Daoy (cell line): ENCODE measurements around the gene ARIH1. TPM values are rescaled to one million over a fixed set of nuclear protein-coding genes. Genes with fewer than 3 reads are reported as not detected.
"Not testable (repeated sequence)": the region's sequence is repeated elsewhere in the genome, so short reads cannot be mapped to it uniquely, and the experiment has no call there.

Source experiments
- DNase-seq: peaks from one replicate; pipeline ENCODE4 v3.0.0-alpha.2; 2015; ENCODE audit warnings: low read depth
- total RNA-seq: library from RNA; depleted of rRNA; stranded (reverse); fragments of >200 nt; shearing (Covaris generic); gene quantifications from 2 replicates; pipeline ENCODE4 v1.2.3, GENCODE V29; 2014; rRNA removed

Gene ARIH1
- 22.7 and 28.5 TPM in 2 replicates for total RNA-seq

- peak; percentile 98 for DNase-seq
These were observed at the start of gene ARIH1 for GRCh38 chr15:72473614-72474465. Gene ARIH1 (plus strand): TSS chr15:72474330. CDS start chr15:72474640, 310 bp downstream.

- DNase-seq, result no peak
These were observed 47.4 kb upstream of the ARIH1 start for GRCh38 chr15:72426753-72427152.

GRCh38 chr15:72437650-72438316 is 36.3 kb upstream of the ARIH1 start:
- no peak for DNase-seq

- not testable (repeated sequence) for DNase-seq
These were observed 31.3 kb upstream of the ARIH1 start for GRCh38 chr15:72442848-72443247.

GRCh38 chr15:72445426-72445825 is 28.7 kb upstream of the ARIH1 start:
- no peak for DNase-seq

GRCh38 chr15:72450805-72451204 is 23.3 kb upstream of the ARIH1 start:
- DNase-seq, result no peak

GRCh38 chr15:72451224-72451623 is 22.9 kb upstream of the ARIH1 start:
- DNase-seq, result no peak

- no peak for DNase-seq
These were observed 17.4 kb upstream of the ARIH1 start for GRCh38 chr15:72456684-72457083.

GRCh38 chr15:72460402-72460801 is 13.7 kb upstream of the ARIH1 start:
- no peak for DNase-seq

- no peak for DNase-seq
These were observed 10.4 kb upstream of the ARIH1 start for GRCh38 chr15:72463702-72464101.

GRCh38 chr15:72464251-72464650 is 9.9 kb upstream of the ARIH1 start:
- DNase-seq, result no peak

GRCh38 chr15:72468103-72468502 is 6.0 kb upstream of the ARIH1 start:
- no peak for DNase-seq

- DNase-seq, result no peak
These were observed 1.0 kb upstream of the ARIH1 start for GRCh38 chr15:72472992-72473610.

GRCh38 chr15:72474466-72474911 is 359 bp downstream of the ARIH1 start:
- DNase-seq, result no peak

- DNase-seq, result peak; percentile 82
These were observed 940 bp downstream of the ARIH1 start for GRCh38 chr15:72474912-72475628.

GRCh38 chr15:72475674-72476073 is 1.5 kb downstream of the ARIH1 start:
- DNase-seq, result no peak

GRCh38 chr15:72476330-72476729 is 2.2 kb downstream of the ARIH1 start:
- not testable (repeated sequence) for DNase-seq

- DNase-seq, result no peak
These were observed 7.0 kb downstream of the ARIH1 start for GRCh38 chr15:72481015-72481659.

GRCh38 chr15:72482275-72482674 is 8.1 kb downstream of the ARIH1 start:
- DNase-seq, result no peak

- no peak for DNase-seq
These were observed 9.1 kb downstream of the ARIH1 start for GRCh38 chr15:72483279-72483678.

- no peak for DNase-seq
These were observed 12.0 kb downstream of the ARIH1 start for GRCh38 chr15:72486144-72486543.
